Epithelial cell of proximal tubule (primary cell): Measurements from ENCODE around the gene NLGN3. TPM values are rescaled to one million over a fixed set of nuclear protein-coding genes. Genes with fewer than 3 reads are reported as not detected.

Experiments
- DNase-seq: peaks from one replicate; pipeline ENCODE4 v3.0.0-alpha.2; 2011; ENCODE audit warnings: low read depth
- H3K4me3 ChIP-seq: 2 replicates; pipeline ENCODE4 v1.5.1; 2011; ENCODE audit warnings: low read depth, mild to moderate bottlenecking, low read length
- total RNA-seq: library from RNA; depleted of rRNA; stranded (reverse); fragments of >200 nt; gene quantifications from 2 replicates; pipeline ENCODE4 v1.2.3, GENCODE V29; 2015
- TF ChIP-seq, protein P1 (sequence below): conservative IDR thresholded peaks from 2 replicates; pipeline ENCODE4 v1.5.1; 2012; ENCODE audit warnings: low read depth, mild to moderate bottlenecking, low read length

The NLGN3 gene
- total RNA-seq, 1 donor from 2014 or later: not detected

DNA sequence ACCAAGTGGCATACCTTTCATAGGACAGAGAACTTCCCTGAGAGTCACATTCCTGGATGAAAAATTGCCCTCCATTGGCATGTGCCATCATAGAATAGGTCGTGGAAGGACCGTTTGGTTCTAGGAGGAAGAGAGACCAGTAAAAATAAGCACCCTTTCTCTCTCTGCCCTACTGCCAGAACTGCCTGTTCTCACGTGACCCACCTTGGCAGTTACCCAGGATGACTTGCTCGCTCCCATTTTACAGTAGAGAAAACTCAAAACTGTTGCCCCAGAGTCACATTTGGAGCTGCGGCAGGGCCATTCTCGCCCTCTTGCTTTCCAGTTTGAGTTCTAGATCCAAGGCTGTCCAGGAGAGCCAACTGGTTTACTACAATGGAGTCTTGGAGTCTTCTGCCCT lies 1.1 kb upstream of the NLGN3 start:
- DNase-seq: no peak

DNA sequence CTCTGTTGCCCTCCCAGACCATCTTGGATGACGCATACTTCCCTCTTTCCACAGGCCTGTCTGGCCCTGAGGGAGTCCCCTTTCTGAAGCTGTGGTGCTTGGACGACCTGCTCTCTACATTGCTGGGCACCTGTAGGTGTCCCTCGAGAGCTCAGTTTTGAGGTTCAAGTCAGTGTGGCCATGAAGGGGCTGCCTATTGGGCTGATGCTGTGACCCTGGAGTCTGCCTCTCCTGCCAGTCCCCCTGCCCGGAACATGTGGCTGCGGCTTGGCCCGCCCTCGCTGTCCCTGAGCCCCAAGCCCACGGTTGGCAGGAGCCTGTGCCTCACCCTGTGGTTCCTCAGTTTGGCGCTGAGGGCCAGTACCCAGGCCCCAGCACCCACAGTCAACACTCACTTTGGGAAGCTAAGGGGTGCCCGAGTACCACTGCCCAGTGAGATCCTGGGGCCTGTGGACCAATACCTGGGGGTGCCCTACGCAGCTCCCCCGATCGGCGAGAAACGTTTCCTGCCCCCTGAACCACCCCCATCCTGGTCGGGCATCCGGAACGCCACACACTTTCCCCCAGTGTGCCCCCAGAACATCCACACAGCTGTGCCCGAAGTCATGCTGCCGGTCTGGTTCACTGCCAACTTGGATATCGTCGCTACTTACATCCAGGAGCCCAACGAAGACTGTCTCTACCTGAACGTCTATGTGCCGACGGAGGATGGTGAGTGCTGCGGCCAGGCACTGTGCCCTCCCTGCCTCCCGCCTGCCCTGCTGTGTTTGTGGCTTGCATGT lies 3.0 kb downstream of the NLGN3 start:
- DNase-seq: no peak
- H3K4me3 ChIP-seq: no peak overlapping the region
- TF ChIP-seq, protein P1, sequence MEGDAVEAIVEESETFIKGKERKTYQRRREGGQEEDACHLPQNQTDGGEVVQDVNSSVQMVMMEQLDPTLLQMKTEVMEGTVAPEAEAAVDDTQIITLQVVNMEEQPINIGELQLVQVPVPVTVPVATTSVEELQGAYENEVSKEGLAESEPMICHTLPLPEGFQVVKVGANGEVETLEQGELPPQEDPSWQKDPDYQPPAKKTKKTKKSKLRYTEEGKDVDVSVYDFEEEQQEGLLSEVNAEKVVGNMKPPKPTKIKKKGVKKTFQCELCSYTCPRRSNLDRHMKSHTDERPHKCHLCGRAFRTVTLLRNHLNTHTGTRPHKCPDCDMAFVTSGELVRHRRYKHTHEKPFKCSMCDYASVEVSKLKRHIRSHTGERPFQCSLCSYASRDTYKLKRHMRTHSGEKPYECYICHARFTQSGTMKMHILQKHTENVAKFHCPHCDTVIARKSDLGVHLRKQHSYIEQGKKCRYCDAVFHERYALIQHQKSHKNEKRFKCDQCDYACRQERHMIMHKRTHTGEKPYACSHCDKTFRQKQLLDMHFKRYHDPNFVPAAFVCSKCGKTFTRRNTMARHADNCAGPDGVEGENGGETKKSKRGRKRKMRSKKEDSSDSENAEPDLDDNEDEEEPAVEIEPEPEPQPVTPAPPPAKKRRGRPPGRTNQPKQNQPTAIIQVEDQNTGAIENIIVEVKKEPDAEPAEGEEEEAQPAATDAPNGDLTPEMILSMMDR: no peak

More for the DNA sequence above, 1.1 kb upstream of the NLGN3 start:
- no peak overlapping the region for H3K4me3 ChIP-seq
- TF ChIP-seq, protein P1: no peak

DNA sequence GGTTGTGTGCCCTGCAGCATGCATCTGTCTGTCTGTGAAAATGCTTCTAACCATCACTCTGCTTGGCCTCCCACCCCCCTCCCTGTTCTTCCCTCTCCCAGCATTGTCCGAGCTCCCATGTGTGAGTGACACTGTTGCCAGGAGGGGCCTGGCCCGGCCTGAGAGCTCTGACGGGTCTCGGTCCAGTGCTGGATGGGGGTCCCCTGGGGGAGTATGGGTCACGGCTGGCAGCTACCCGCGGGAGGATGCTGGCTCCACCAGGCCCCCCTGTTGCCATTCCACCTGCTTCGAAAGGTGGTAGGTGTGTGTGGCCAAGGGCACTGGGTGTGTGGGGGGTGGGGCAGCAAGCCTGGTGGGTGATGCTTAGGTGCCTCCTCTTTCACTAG lies 3.6 kb downstream of the NLGN3 start:
- TF ChIP-seq, protein P1: no peak
- DNase-seq: no peak
- H3K4me3 ChIP-seq: no peak overlapping the region

DNA sequence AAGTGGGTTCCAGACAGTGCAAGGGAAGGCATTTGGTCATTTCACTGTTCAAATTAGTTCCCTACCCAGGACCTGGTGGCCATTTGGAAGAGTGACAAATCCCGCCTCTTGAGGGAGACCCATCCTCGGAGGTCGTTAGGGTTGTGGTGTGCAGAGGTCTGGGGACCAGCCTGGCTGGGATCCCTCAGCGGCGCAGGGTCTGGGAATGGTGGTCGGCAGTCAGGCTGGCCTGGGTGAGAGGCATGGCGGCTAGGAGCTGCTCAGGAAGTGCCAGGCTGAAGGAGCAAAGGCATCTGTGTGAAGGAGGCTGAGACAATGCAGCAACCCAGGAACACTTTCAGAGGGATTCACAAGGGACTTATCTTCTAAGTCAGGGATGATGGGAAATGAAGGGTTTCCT lies 6.7 kb downstream of the NLGN3 start:
- no peak overlapping the region for H3K4me3 ChIP-seq
- DNase-seq: no peak
- TF ChIP-seq, protein P1: no peak

DNA sequence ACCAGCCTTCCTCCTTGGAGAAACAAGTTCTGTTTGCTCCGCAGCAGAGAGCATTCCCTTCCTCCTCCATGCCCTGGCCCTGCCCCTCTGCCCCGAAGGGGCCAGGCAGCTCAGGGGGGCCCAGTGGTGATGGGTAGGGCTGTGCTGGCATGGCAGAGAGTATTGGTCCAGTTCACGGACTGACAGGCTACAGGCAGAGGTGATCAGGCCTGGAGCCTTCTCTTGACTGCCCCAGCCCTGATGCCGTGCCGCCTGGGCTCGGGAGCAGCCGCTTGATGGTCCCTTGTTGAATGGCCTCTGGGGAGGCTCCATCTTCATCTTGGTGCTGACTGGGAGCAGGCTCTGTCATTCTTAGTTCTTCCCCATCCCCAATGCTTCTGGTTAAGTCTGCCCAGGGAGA lies 9.6 kb downstream of the NLGN3 start:
- H3K4me3 ChIP-seq: no peak overlapping the region
- no peak for DNase-seq
- TF ChIP-seq, protein P1: no peak

DNA sequence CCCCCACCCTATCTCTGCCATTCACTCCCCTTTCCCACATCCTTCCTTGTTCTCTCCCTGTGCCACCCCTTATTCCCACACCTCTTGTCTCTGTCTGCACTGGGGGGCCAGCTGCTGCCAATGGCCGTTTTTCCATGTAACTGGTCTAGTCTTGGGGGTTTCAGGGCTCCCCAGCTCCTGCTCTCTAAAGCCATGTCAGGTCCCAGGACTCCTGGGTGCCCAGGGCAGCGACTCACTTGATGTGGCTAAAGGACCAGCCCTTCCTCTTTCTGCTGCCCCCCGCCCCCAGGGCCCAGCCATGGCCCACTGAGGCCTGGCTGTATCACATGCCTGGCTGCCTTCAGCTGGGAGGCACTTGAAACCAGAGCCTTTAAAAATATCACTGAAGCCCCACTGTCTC lies 10.0 kb downstream of the NLGN3 start:
- TF ChIP-seq, protein P1: no peak
- no peak overlapping the region for H3K4me3 ChIP-seq
- no peak for DNase-seq

DNA sequence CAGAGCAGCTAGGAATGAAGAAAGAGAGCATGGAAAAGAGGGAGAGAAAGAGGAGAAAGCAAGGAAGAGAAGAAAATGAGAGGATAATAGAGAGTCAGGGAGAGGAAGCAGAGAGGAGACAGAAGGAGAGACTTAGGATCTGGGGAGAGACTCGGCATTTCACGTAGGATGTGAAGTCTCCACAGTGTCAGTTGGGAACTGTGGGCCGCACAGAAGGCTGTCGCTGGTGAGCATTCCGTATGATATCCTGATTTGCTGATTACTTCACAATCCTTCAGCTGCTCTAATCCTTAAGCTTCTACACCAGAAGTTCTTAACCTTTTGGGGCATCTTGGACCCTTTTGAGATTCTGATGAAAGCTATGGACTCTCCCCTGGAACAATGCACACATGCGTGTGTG lies 14.0 kb downstream of the NLGN3 start:
- H3K4me3 ChIP-seq: no peak overlapping the region
- no peak for DNase-seq
- TF ChIP-seq, protein P1: no peak
